NOMO-1 treated with dmso at 0.1 percent for 144 hours (cell line): Measurements from ENCODE around the gene MRTFA.
A peak's percentile ranks its signal among the peaks of the same experiment; 100 is the strongest.
"Not testable (repeated sequence)": the region's sequence is repeated elsewhere in the genome, so short reads cannot be mapped to it uniquely, and the experiment has no call there.

Source experiments
- DNase-seq: peaks from one replicate; lab custom pipeline; 2025; ENCODE audit not compliant: unreplicated experiment; lab: John Stamatoyannopoulos, UW

MRTFA gene

GRCh38 chr22:40525250-40525884, 111.2 kb downstream of the MRTFA start:
- DNase-seq: peak; percentile 10

GRCh38 chr22:40524392-40525249, 111.9 kb downstream of the MRTFA start:
- DNase-seq: no peak

- no peak for DNase-seq
Observed at GRCh38 chr22:40522141-40522540, 114.4 kb downstream of the MRTFA start.

- DNase-seq: no peak
Observed at GRCh38 chr22:40521046-40521445, 115.5 kb downstream of the MRTFA start.

GRCh38 chr22:40520562-40520961, 116.0 kb downstream of the MRTFA start:
- DNase-seq: no peak

- DNase-seq: no peak
Observed at GRCh38 chr22:40519948-40520331, 116.6 kb downstream of the MRTFA start.

GRCh38 chr22:40519284-40519947, 117.1 kb downstream of the MRTFA start:
- DNase-seq: peak; percentile 10

GRCh38 chr22:40518840-40519239, 117.7 kb downstream of the MRTFA start:
- DNase-seq: no peak

GRCh38 chr22:40517631-40518030, 118.9 kb downstream of the MRTFA start:
- DNase-seq: no peak

GRCh38 chr22:40516416-40516815, 120.1 kb downstream of the MRTFA start:
- DNase-seq: no peak

GRCh38 chr22:40512426-40513136, 123.9 kb downstream of the MRTFA start:
- DNase-seq: no peak

GRCh38 chr22:40511604-40512003, 124.9 kb downstream of the MRTFA start:
- DNase-seq: no peak

GRCh38 chr22:40510631-40511364, 125.7 kb downstream of the MRTFA start:
- no peak for DNase-seq

GRCh38 chr22:40509401-40510134, 127.0 kb downstream of the MRTFA start:
- peak; percentile 20 for DNase-seq

- DNase-seq: not testable (repeated sequence)
Observed at GRCh38 chr22:40508046-40508445, 128.5 kb downstream of the MRTFA start.

- no peak for DNase-seq
Observed at GRCh38 chr22:40507491-40507890, 129.0 kb downstream of the MRTFA start.

GRCh38 chr22:40506762-40507161, 129.8 kb downstream of the MRTFA start:
- DNase-seq: no peak

GRCh38 chr22:40504285-40505249, 132.0 kb downstream of the MRTFA start:
- DNase-seq: no peak

- DNase-seq: no peak
Observed at GRCh38 chr22:40502919-40503318, 133.6 kb downstream of the MRTFA start.
